ENCODE results near the gene RERG. TPM values are rescaled to one million over a fixed set of nuclear protein-coding genes. Genes with fewer than 3 reads are reported as not detected.

RERG gene
- total RNA-seq, 4 donors from 2014 or later: 9.6 to 84.4 (median 36.4) TPM

DNA sequence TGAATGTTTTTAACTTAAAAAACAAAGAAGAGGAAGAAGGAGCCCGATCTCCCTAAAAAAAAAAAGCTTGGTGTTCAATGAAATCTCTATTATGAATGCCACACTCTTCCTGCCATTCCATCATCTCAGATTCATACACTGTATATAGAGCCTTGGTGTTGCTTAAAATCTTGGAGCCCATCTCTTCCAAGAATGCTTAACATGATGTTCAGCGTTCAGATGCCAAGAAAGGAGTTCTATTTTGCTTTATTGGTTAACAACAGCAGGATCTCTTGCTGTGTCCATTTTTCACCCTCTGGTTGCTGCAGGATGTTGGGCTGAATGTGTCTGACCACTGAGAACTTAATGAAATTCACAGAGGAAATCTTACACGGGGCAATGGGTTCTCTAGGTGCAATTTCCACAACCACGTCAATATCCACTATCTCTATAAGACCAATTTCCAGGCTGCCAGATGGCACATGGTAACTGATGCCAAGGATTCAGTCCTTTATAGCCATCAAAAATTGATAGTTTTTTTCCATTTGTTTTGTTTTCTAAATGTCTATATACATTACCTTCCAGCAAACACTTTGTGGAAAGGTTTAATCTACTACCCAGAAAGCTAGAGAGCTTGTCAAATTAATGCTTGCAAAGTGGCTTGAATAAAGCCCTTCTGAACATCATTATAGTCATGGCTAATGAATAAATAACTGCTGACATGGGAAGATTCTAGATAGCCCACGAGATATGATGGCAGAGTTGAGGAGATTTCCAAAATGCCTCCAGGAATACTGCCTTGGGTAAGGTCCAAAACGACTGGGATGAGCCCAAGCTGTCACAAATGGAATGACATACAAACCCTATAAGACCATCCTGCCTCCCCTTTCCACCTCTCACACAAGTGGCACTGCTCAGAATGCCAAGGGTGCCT lies 26.5 kb downstream of the RERG start:
- ATAC-seq (ENCODE audit: low FRiP score) (no peak), DNase-seq (ENCODE audit: low spot score) (no peak)
- TF ChIP-seq, protein P1, sequence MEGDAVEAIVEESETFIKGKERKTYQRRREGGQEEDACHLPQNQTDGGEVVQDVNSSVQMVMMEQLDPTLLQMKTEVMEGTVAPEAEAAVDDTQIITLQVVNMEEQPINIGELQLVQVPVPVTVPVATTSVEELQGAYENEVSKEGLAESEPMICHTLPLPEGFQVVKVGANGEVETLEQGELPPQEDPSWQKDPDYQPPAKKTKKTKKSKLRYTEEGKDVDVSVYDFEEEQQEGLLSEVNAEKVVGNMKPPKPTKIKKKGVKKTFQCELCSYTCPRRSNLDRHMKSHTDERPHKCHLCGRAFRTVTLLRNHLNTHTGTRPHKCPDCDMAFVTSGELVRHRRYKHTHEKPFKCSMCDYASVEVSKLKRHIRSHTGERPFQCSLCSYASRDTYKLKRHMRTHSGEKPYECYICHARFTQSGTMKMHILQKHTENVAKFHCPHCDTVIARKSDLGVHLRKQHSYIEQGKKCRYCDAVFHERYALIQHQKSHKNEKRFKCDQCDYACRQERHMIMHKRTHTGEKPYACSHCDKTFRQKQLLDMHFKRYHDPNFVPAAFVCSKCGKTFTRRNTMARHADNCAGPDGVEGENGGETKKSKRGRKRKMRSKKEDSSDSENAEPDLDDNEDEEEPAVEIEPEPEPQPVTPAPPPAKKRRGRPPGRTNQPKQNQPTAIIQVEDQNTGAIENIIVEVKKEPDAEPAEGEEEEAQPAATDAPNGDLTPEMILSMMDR (IDR thresholded peaks at IDR 0.05): no peak

DNA sequence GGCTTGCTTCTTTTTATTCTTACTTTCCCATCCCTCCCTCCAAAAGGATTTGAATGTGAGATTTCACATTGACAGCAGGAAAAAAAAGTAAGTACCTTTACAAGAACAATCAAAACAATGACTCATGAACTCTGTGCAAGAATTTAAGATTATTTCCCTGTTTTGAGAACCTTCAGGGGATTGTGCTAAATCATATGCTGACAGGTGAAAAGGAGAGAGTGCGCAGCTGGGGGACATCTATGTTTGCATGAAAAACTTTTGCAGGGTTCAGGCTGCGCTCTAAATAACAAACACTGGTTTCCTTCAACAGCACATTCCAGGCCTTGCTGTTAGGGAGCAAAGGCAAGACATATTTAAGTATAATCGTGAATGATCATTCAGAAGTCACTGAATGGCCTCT lies 27.3 kb downstream of the RERG start:
- DNase-seq (ENCODE audit: low spot score) (no peak), ATAC-seq (ENCODE audit: low FRiP score) (peak; percentile 62)
- TF ChIP-seq, protein P1 (IDR thresholded peaks at IDR 0.05): no peak

DNA sequence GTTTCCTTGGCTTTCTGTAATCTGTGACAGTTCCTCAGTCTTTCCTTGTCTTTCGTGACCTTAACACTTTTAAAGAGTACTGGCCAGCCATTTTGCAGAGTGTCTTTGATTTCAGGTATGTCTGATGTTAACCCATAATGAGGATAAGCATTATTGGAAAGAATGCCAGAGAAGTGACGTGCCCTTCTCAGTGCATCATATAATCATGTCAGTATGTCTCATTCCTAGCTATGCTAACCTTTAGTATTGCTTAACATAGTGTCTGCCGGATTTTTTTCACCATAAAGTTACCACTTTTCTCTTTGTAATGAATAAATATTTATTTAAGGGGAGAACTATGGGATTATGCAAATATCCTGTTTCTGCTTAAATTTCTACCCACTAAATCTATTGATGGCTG lies 28.5 kb downstream of the RERG start:
- TF ChIP-seq, protein P1 (IDR thresholded peaks at IDR 0.05): no peak
- ATAC-seq (ENCODE audit: low FRiP score) (no peak), DNase-seq (ENCODE audit: low spot score) (no peak)

DNA sequence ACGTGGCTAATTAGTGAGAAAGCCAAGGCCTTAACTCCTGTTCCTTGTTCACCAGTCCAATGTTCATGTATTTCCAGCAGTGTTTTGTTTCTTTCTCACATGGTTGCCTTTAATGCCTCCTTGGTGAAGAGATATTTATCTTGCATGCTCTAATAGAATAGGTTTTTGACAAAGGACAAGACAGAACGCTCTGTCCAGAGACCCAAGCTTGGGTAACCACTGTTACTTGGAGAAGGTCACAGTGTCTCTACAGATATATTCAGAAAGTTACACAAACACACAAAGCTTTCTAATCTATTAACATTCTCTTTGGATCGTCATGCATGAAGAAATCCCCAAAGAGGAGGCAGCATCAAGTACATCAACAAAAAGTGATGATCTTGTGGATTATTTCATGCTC lies 33.1 kb downstream of the RERG start:
- DNase-seq (ENCODE audit: low spot score): no peak
- ATAC-seq (ENCODE audit: low FRiP score): no peak
- TF ChIP-seq, protein P1 (IDR thresholded peaks at IDR 0.05): no peak

DNA sequence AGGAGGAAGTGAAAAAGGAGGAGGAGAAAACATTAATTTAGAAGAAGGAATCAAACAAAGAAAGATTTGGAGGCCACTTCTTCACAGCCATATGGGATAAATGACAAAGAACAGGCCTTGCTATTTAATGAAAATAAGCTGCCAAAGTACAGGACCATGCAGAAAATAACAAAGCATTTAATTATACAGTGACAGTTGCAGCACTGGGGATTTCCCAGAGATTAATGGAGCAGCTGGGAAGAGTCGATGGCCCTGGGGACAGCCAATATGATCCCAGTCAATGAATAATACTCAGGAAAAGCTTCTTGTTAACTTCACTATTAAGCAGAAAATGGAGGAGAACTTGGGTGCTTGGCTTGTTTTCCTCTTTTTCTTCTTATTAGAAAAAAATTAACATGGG lies 34.6 kb downstream of the RERG start:
- no peak for ATAC-seq (ENCODE audit: low FRiP score)
- DNase-seq (ENCODE audit: low spot score): no peak
- TF ChIP-seq, protein P1 (IDR thresholded peaks at IDR 0.05): no peak

DNA sequence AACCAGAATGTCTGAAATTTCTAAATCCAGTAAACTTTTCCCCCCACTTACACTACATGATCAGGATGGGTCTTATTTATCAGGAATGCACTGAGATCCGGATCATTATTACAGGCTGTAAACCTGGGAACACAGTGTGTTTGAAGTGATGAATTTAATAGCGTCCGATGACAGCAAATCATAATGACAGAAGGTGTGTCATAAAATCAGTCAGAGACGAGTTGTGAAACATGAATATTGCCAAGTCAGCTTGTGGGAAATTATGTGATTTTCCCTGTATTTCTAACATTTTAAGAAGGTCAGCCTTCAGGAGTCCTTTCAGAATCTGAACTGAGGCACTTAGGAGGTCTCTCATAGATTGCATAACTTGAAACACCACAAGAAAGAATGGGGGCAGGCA lies 36.7 kb downstream of the RERG start:
- ATAC-seq (ENCODE audit: low FRiP score): peak; percentile 52
- no peak for DNase-seq (ENCODE audit: low spot score)
- TF ChIP-seq, protein P1 (IDR thresholded peaks at IDR 0.05): no peak

DNA sequence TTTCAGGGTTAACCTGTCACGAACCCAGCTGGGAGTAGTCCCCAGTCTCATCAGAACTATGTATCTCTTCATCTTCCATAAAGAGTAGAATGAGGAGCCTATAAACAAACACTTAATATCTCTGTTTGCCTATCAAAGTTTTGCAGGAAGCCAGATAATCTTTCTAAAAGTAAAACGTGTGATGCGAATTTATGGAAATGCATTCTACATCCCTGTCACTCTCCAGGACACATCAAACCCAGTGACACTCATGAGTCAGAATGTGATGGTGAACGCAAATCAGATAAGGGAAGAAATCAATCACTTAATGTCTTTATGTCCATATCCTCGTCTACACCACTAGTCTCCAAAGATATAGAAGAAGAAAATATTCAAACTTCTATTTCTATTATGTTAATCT lies 37.4 kb downstream of the RERG start:
- DNase-seq (ENCODE audit: low spot score) (no peak), ATAC-seq (ENCODE audit: low FRiP score) (no peak)
- TF ChIP-seq, protein P1 (IDR thresholded peaks at IDR 0.05): no peak
